SK-N-SH (cell line): ENCODE data around the gene HHATL.

ENCODE experiments used
- CTCF ChIP-seq: fragments of 200-600 bp; sonication (generic); IDR thresholded peaks from 2 replicates; pipeline ENCODE4 v1.6.1; 2017; ENCODE audit warnings: antibody characterized with exemption, mild to moderate bottlenecking, moderate library complexity
- FOXJ3 ChIP-seq: sonication (generic); formaldehyde crosslinking; IDR thresholded peaks from 2 replicates; pipeline ENCODE4 v1.5.1; 2020; ENCODE audit warnings: mild to moderate bottlenecking, missing genetic modification reagents
- FOXM1 ChIP-seq: IDR thresholded peaks from 2 replicates; pipeline ENCODE4 v1.4.0; 2012; ENCODE audit warnings: low read depth, mild to moderate bottlenecking
- NRF1 ChIP-seq: IDR thresholded peaks from 2 replicates; pipeline ENCODE4 v1.6.1; 2012; ENCODE audit warnings: low read depth, mild to moderate bottlenecking, low read length
- RAD21 ChIP-seq: IDR thresholded peaks from 2 replicates; pipeline ENCODE4 v1.6.1; 2012; ENCODE audit warnings: mild to moderate bottlenecking, low read length
- REST ChIP-seq: IDR thresholded peaks from 2 replicates; pipeline ENCODE4 v1.6.1; 2012; ENCODE audit warnings: mild to moderate bottlenecking, low read depth, low read length, moderate library complexity
- RFX5 ChIP-seq: IDR thresholded peaks from 2 replicates; pipeline ENCODE4 v1.6.1; 2012; ENCODE audit warnings: mild to moderate bottlenecking, improper control_type of control experiment, low read length
- SMC3 ChIP-seq: IDR thresholded peaks from 2 replicates; pipeline ENCODE4 v1.6.1; 2012; ENCODE audit warnings: low read depth, low read length, improper control_type of control experiment
- USF1 ChIP-seq: IDR thresholded peaks from 2 replicates; pipeline ENCODE4 v1.4.0; 2012; ENCODE audit warnings: low read depth, borderline replicate concordance

GRCh38 chr3:42728056-42728455 is 25.5 kb upstream of the HHATL start:
- TF ChIP-seq USF1: no peak
- no peak for TF ChIP-seq CTCF
- no peak for TF ChIP-seq FOXJ3 (CRISPR knock-in tag)
- no peak for TF ChIP-seq RAD21
- no peak for TF ChIP-seq RFX5
- no peak for TF ChIP-seq REST
- no peak for TF ChIP-seq NRF1
- no peak for TF ChIP-seq SMC3
- TF ChIP-seq FOXM1: no peak
